ENCODE measurements around the gene SLC25A21.

Gene SLC25A21

GRCh38 chr14:36653413-36653812 lies 519.0 kb downstream of the SLC25A21 start:
- no peak for TF ChIP-seq TAF1 (IDR thresholded peaks at IDR 0.05; ENCODE audit: borderline replicate concordance, insufficient read depth, low read length)

- TF ChIP-seq FOXP2 (optimal IDR thresholded peaks at IDR 0.05; ENCODE audit: borderline replicate concordance, extremely low read depth, extremely low read length, insufficient read depth) (no peak), REST (IDR thresholded peaks at IDR 0.05; ENCODE audit: insufficient read depth in 1 of 2, low read depth in 2 of 2, low read length in 2 of 2) (no peak), TAF1 (IDR thresholded peaks at IDR 0.05; ENCODE audit: borderline replicate concordance, insufficient read depth, low read length) (no peak)
Measured at GRCh38 chr14:36652542-36653201, 519.7 kb downstream of the SLC25A21 start.

GRCh38 chr14:36649872-36650650 lies 522.3 kb downstream of the SLC25A21 start:
- TF ChIP-seq POLR2AphosphoS5 (IDR thresholded peaks at IDR 0.05; ENCODE audit: low read depth, low read length) (no peak), SIN3A (IDR thresholded peaks at IDR 0.05; ENCODE audit: borderline replicate concordance, insufficient read depth, low read length) (no peak), REST (IDR thresholded peaks at IDR 0.05; ENCODE audit: insufficient read depth in 1 of 2, low read depth in 2 of 2, low read length in 2 of 2) (no peak), FOXP2 (optimal IDR thresholded peaks at IDR 0.05; ENCODE audit: borderline replicate concordance, extremely low read depth, extremely low read length, insufficient read depth) (no peak), TAF1 (IDR thresholded peaks at IDR 0.05; ENCODE audit: borderline replicate concordance, insufficient read depth, low read length) (no peak)

GRCh38 chr14:36647824-36648753 lies 524.3 kb downstream of the SLC25A21 start:
- TF ChIP-seq TAF1 (IDR thresholded peaks at IDR 0.05; ENCODE audit: borderline replicate concordance, insufficient read depth, low read length) = no peak
- no peak for TF ChIP-seq POLR2AphosphoS5 (IDR thresholded peaks at IDR 0.05; ENCODE audit: low read depth, low read length)
- no peak for TF ChIP-seq REST (IDR thresholded peaks at IDR 0.05; ENCODE audit: insufficient read depth in 1 of 2, low read depth in 2 of 2, low read length in 2 of 2)
- no peak for TF ChIP-seq FOXP2 (optimal IDR thresholded peaks at IDR 0.05; ENCODE audit: borderline replicate concordance, extremely low read depth, extremely low read length, insufficient read depth)
- TF ChIP-seq SIN3A (IDR thresholded peaks at IDR 0.05; ENCODE audit: borderline replicate concordance, insufficient read depth, low read length) = no peak

GRCh38 chr14:36647417-36647823 lies 525.0 kb downstream of the SLC25A21 start:
- TF ChIP-seq TAF1 (IDR thresholded peaks at IDR 0.05; ENCODE audit: borderline replicate concordance, insufficient read depth, low read length) = no peak
- TF ChIP-seq POLR2AphosphoS5 (IDR thresholded peaks at IDR 0.05; ENCODE audit: low read depth, low read length) = no peak
- TF ChIP-seq REST (IDR thresholded peaks at IDR 0.05; ENCODE audit: insufficient read depth in 1 of 2, low read depth in 2 of 2, low read length in 2 of 2) = no peak
- no peak for TF ChIP-seq FOXP2 (optimal IDR thresholded peaks at IDR 0.05; ENCODE audit: borderline replicate concordance, extremely low read depth, extremely low read length, insufficient read depth)
- no peak for TF ChIP-seq SIN3A (IDR thresholded peaks at IDR 0.05; ENCODE audit: borderline replicate concordance, insufficient read depth, low read length)
